Kidney (tissue), 14 donors: ENCODE results near the gene MAML2. TPM values are rescaled to one million over a fixed set of nuclear protein-coding genes. Genes with fewer than 3 reads are reported as not detected.

ENCODE experiments used
- DNase-seq, 5 donors: peaks; one replicate each; pipeline ENCODE4 v3.0.0-alpha.2; 2013 to 2020
- FAIRE-seq: peaks from 2 replicates; lab custom pipeline; 2012; peaks lifted over from hg19 to GRCh38; lab: Jason Lieb, UNC
- H3K27ac ChIP-seq, 2 donors: one replicate each; pipeline ENCODE4 v1.7.0; 2013; ENCODE audit warnings: low read depth in 2 of 2, low read length in 2 of 2, inconsistent platforms in 1 of 2
- H3K27me3 ChIP-seq: one replicate; pipeline ENCODE4 v1.7.1; 2013; ENCODE audit warnings: low read length, inconsistent platforms; ENCODE audit not compliant: control insufficient read depth, insufficient read depth
- H3K36me3 ChIP-seq, 3 donors: one replicate each; pipeline versions ENCODE4 v1.7.0 to v1.7.1; 2013; ENCODE audit warnings: low read length in 3 of 3, control low read depth in 1 of 3, inconsistent platforms in 1 of 3; ENCODE audit not compliant: insufficient read depth in 3 of 3, control insufficient read depth in 2 of 3
- H3K4me1 ChIP-seq, 3 donors: one replicate each; pipeline versions ENCODE4 v1.7.0 to v1.7.1; 2013; ENCODE audit warnings: low read length in 3 of 3, inconsistent platforms in 1 of 3, low read depth in 1 of 3; ENCODE audit not compliant: control insufficient read depth in 2 of 3, insufficient read depth in 2 of 3
- H3K4me3 ChIP-seq, 3 donors: one replicate each; pipeline versions ENCODE4 v1.7.0 to v1.8.1; 2013; ENCODE audit warnings: low read length in 3 of 3, control low read depth in 1 of 3, inconsistent platforms in 1 of 3
- H3K9ac ChIP-seq, 3 donors: one replicate each; pipeline versions ENCODE4 v1.7.0 to v1.7.1; 2013; ENCODE audit warnings: low read length in 3 of 3, control low read depth in 1 of 3, inconsistent platforms in 1 of 3
- H3K9me3 ChIP-seq, 3 donors: one replicate each; pipeline versions ENCODE4 v1.7.0 to v1.7.1; 2013; ENCODE audit warnings: low read length in 3 of 3, control low read depth in 1 of 3, inconsistent platforms in 1 of 3; ENCODE audit not compliant: control insufficient read depth in 2 of 3, insufficient read depth in 1 of 3
- intact Hi-C: fragments of 100-400 bp; cut with DNase I; formaldehyde crosslinking; loops from one replicate; pipeline ENCODE4 v1.11.1; 2022
- polyA plus RNA-seq: library from polyadenylated mRNA; stranded (reverse); fragments of 350-450 nt; fragmentation: Illumina TruSeq; extraction: RNeasy Lipid Tissue Mini Kit (QIAGEN cat#74804); gene quantifications from one replicate; pipeline ENCODE4 v1.2.3, GENCODE V29; 2014; ENCODE audit warnings: low read depth, low replicate concordance; ENCODE audit not compliant: insufficient read depth
- total RNA-seq: library from RNA; stranded (reverse); fragmentation: NEBNext Ultra II Directional; extraction: Animal tissue kit (Norgen Biotek cat#: 25700); gene quantifications from one replicate; pipeline ENCODE4 v1.2.1, GENCODE V29; 2021
- TF ChIP-seq, protein P1 (sequence below): IDR thresholded peaks from 3 replicates; pipeline ENCODE4 v1.5.1; 2012; ENCODE audit warnings: mild to moderate bottlenecking, moderate library complexity, borderline replicate concordance; ENCODE audit not compliant: insufficient read depth; ENCODE audit errors: extremely low read depth
- donor health status: control.
- donor health status: control.
- donor health status: control.
- donor health status: control.
- donor health status: control.
- donor health status: DM: yes; HTN: yes; CAD: no.
- donor health status: Normal renal cell carcinoma (clear cell type).

MAML2 gene
- total and polyA plus RNA-seq, 2 donors from 2014 or later, result 4.9 to 32.3 TPM

DNA sequence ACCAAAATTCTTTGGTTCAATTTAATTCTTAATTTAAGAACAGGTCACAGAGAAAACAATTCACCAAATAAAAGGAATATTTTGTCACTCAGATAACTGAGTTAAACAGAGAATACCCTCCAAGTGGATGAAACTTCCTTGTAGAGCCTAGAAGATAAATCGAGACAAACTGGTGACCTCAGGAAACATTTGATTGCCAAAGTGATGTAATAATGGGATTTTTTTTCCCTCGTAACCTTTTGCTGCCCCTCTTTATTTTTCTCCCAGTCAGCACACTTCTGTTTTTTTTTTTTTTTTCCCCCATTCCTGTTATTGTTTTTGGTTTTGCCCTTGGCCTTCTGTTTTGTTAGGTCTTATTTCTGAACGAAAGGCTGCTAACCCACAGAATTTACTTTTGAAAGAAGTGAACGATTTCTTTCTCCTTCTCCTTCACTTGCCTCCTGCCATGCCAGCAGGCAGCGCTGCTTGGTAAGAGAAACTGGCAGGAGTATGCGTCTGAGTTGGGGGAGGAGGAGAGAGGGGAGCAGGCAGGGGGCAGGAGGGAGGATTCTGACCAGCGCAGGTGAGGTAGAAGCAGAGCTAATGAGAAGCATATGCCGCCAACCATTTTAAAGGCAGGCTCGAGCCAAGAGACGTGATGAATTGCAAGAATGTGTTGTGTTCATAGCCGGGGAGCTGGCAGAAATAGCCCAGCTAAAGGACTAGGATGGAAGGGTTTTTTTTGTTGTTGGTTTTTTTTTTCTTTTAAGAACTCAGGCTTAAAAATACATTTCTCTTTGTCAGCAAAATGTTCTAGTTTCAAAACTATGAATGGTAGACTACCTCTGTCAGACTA lies 297.2 kb downstream of the MAML2 start:
- no peaks in the 10 kb centered on the region for H3K27me3 ChIP-seq
- peak overlapping the region; percentile 53 to 87 for H3K27ac ChIP-seq
- FAIRE-seq (no peak), DNase-seq (peak; percentile 72 to 92 (median 84))
- H3K36me3 ChIP-seq, result no peaks in the 10 kb centered on the region
- no peaks in the 10 kb centered on the region for H3K9me3 ChIP-seq
- intact Hi-C loops, result no loop called here
- TF ChIP-seq, protein P1, sequence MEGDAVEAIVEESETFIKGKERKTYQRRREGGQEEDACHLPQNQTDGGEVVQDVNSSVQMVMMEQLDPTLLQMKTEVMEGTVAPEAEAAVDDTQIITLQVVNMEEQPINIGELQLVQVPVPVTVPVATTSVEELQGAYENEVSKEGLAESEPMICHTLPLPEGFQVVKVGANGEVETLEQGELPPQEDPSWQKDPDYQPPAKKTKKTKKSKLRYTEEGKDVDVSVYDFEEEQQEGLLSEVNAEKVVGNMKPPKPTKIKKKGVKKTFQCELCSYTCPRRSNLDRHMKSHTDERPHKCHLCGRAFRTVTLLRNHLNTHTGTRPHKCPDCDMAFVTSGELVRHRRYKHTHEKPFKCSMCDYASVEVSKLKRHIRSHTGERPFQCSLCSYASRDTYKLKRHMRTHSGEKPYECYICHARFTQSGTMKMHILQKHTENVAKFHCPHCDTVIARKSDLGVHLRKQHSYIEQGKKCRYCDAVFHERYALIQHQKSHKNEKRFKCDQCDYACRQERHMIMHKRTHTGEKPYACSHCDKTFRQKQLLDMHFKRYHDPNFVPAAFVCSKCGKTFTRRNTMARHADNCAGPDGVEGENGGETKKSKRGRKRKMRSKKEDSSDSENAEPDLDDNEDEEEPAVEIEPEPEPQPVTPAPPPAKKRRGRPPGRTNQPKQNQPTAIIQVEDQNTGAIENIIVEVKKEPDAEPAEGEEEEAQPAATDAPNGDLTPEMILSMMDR, result peak; percentile 62
- H3K4me1 ChIP-seq, result peaks cover 2 to 11% (median 11%) of the 10 kb centered on the region in 3 donors
- H3K9ac ChIP-seq, result peak overlapping the region in 1 of 3 donors; percentile 18
- H3K4me3 ChIP-seq, result peak overlapping the region in 2 of 3 donors; percentile 12 to 50

DNA sequence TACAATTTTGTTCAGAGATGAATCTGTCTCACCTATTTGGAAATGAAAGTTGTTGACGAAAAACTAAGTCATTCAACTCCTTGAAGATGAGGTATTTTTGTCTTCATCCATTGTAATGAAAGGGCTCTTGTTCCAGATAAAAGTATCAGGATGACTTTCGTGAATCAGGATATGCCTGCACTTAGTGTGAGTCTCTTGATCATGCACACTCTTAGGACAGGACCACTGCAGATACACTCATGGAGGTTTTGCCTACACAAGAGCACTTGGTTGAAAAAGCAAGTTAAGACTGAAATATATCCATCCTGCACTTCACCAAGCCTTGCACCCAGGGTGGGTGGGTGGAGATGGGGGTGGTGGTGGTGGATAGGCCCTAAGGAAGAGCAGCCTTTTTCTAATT lies 298.2 kb downstream of the MAML2 start:
- DNase-seq (no peak), FAIRE-seq (no peak)
- H3K27me3 ChIP-seq, result no peaks in the 10 kb centered on the region
- H3K4me1 ChIP-seq, result peaks cover 0 to 11% (median 11%) of the 10 kb centered on the region in 3 donors
- TF ChIP-seq, protein P1, result no peak
- H3K36me3 ChIP-seq, result no peaks in the 10 kb centered on the region
- no peak overlapping the region for H3K4me3 ChIP-seq
- peak overlapping the region in 1 of 2 donors; percentile 39 for H3K27ac ChIP-seq
- intact Hi-C loops, result no loop called here
- no peaks in the 10 kb centered on the region for H3K9me3 ChIP-seq
- H3K9ac ChIP-seq, result no peak overlapping the region

DNA sequence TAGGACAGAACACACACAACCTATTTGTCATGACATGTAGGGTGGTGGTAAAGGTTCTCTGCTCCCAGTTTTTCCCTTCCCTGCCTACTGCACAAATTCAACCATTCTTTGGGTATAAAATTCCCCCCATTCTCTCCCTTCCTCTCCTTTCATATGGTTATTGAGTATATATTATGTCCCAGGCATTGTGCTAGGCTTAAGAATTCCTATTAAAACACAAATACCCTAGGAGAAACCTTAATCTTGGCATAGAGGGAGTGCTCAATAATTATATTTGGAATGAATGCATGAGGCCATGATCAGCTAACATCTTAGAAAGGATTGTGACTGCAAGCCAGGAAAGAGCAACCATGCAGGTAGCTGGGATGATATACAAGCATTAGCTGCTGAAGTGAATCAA lies 298.7 kb downstream of the MAML2 start:
- intact Hi-C loops, result no loop called here
- Histone ChIP-seq H3K27ac (no peak overlapping the region), H3K9ac (no peak overlapping the region), H3K4me1 (peaks cover 0 to 11% (median 11%) of the 10 kb centered on the region in 3 donors), H3K9me3 (no peaks in the 10 kb centered on the region), H3K4me3 (no peak overlapping the region), H3K36me3 (no peaks in the 10 kb centered on the region), H3K27me3 (no peaks in the 10 kb centered on the region)
- no peak for FAIRE-seq
- TF ChIP-seq, protein P1, result no peak
- DNase-seq, result no peak
